Measurements from ENCODE around the gene C18orf32. TPM values are rescaled to one million over a fixed set of nuclear protein-coding genes. Genes with fewer than 3 reads are reported as not detected.
A peak's percentile ranks its signal among the peaks of the same experiment; 100 is the strongest.

C18orf32 gene
- total RNA-seq, 1 donor = 11.7 TPM

GRCh38 chr18:49441338-49441938 is 45.6 kb downstream of the C18orf32 start:
- no peak for TF ChIP-seq CTCF (IDR thresholded peaks at IDR 0.05; ENCODE audit: insufficient read depth, low read depth, low read length)
- no peak overlapping the region for H3K4me3 ChIP-seq (ENCODE audit: low read depth, low read length)
- DNase-seq (ENCODE audit: low read depth) = no peak

- H3K4me3 ChIP-seq (ENCODE audit: low read depth, low read length) = no peak overlapping the region
- DNase-seq (ENCODE audit: low read depth) = no peak
- TF ChIP-seq CTCF (IDR thresholded peaks at IDR 0.05; ENCODE audit: insufficient read depth, low read depth, low read length) = no peak
Measured at GRCh38 chr18:49435170-49435569, 51.9 kb downstream of the C18orf32 start.

DNA sequence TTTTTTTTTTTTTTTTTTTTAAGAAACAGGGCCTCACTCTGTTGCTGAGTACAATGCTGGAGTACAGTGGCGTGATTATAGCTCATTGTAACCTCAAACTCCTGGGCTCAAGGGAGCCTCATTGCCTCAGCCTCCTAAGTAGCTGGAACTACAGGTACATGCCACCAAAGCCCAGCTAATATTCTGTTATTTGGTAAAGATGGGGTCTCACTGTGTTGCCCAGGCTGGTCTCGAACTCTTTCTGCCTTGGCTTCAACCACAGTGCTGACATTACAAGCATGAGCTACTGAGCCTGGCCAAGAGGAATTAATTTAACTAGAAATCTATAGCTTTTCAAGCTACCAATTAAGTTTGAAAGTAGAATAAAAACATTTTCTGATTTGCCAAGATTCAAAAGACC is 54.4 kb downstream of the C18orf32 start:
- H3K4me3 ChIP-seq (ENCODE audit: low read depth, low read length) = no peak overlapping the region
- no peak for TF ChIP-seq CTCF (IDR thresholded peaks at IDR 0.05; ENCODE audit: insufficient read depth, low read depth, low read length)

GRCh38 chr18:49431165-49431962 is 55.7 kb downstream of the C18orf32 start:
- no peak for TF ChIP-seq CTCF (IDR thresholded peaks at IDR 0.05; ENCODE audit: insufficient read depth, low read depth, low read length)

More for the DNA sequence above, 54.4 kb downstream of the C18orf32 start:
- no peak for DNase-seq (ENCODE audit: low read depth)

More at GRCh38 chr18:49431165-49431962, 55.7 kb downstream of the C18orf32 start:
- peak; percentile 15 for DNase-seq (ENCODE audit: low read depth)
- no peak overlapping the region for H3K4me3 ChIP-seq (ENCODE audit: low read depth, low read length)

Small RNA genes within 50 kb of the gene (small RNA-seq; reads per million reads assigned to genes)
- gene SNORD58A (not detected), gene SNORD58C (not detected)

Other genes starting within 250 kb of the C18orf32 start
- gene DYM, start 26.6 kb downstream of the C18orf32 start, total RNA-seq = 31.5 and 31.9 TPM in 2 replicates
- gene RPL17, start 5.2 kb upstream of the C18orf32 start, total RNA-seq = 1,385 and 1,725 TPM in 2 replicates
- gene LIPG, start 74.8 kb upstream of the C18orf32 start, total RNA-seq = 0.86 and 1.3 TPM in 2 replicates